ENCODE results near the gene SOX8.

GRCh38 chr16:986925-987582 is 5.5 kb downstream of the SOX8 start:
- no peak for TF ChIP-seq YY1 (IDR thresholded peaks at IDR 0.05; ENCODE audit: insufficient read depth, insufficient read length)
- no peak for TF ChIP-seq ZNF274 (IDR thresholded peaks at IDR 0.05; ENCODE audit: low read depth, low read length)
